ENCODE measurements around the gene C9orf50.
"Not testable (repeated sequence)": the region's sequence is repeated elsewhere in the genome, so short reads cannot be mapped to it uniquely, and the experiment has no call there.

Gene C9orf50

DNA sequence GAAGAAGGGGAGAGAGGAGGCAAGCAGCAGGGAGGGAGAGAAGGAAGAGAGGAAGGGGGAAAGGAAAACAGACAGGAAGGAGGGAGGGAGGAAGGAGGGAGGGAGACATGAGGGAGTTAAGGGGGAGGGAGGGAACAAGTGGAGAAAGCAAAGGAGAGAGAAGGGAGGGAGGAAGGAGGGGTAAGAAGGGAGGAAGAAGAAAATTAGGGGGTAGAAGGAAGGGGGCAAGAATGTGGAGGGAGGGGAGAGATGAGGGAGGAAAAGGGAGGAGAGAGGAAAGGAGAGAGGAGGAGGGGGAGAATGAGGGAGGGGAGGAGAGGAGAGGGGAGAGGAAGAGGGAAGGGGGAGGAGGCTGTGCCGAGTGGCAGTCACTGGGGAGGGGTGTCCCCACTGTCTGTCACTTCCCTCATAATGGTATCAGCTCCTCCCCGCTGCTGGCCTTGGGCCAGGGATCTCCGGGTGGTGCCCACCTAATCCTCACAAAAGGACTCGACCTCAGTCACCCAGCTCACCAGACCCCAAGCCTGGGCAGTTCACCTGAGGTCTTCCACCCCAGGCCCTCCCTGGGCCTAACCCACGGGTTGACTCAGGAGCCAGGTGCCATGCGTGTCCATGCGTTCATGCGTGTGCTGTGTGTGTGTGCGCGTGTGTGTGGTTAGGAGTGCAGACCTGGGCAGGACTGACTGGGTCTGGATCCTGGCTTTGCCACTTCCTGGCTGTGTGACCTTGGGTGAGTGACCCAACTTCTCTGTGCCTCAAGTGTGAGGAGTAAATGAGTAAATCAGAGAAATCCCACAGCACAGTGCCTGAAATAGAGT lies 18.1 kb downstream of the C9orf50 start:
- Histone ChIP-seq H3K27ac (ENCODE audit: low read depth in 2 of 2, low read length in 2 of 2) (no peak overlapping the region), H3K4me3 (ENCODE audit: low read length in 2 of 2) (no peak overlapping the region), H3K4me1 (ENCODE audit: control insufficient read depth in 2 of 2, insufficient read depth in 2 of 2, low read length in 2 of 2) (peaks cover 15 to 18% of the 10 kb centered on the region in 2 donors)

DNA sequence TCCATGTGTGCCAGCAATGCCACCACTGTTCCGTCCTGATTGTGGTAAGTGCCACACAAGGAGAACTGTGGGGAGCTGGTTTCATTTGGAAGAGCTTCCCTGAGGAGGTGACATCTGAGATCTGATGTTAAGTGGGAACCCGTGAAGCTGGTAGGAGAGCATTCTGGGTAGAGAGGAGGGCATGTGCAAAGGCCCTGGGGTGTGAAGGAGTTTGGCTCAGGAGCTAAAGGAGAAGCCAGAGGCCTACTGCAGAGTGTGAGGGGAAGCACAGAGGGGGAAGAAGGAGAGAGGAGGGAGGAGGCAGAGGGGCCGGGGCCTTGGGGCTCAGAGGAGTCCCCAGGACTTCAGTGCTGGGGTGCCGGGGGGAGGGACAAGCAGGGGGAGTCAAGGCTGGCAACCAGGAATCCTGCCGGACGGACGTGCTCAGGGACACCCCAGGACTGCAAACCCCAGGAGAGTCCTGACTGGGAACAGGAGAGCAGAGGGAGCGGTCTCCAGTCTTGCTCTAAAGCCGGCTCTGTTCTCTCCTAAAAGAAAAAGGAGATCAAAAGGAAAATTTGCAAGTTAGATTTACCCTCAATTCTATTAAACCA lies 19.7 kb downstream of the C9orf50 start:
- Histone ChIP-seq H3K27ac (ENCODE audit: low read depth in 2 of 2, low read length in 2 of 2) (no peak overlapping the region), H3K9ac (ENCODE audit: low read depth in 1 of 2, low read length in 2 of 2) (no peak overlapping the region), H3K27me3 (ENCODE audit: control insufficient read depth in 2 of 2, insufficient read depth in 2 of 2, low read length in 2 of 2) (no peaks in the 10 kb centered on the region), H3K9me3 (ENCODE audit: control insufficient read depth in 2 of 2, low read length in 2 of 2) (no peaks in the 10 kb centered on the region), H3K36me3 (ENCODE audit: control insufficient read depth in 2 of 2, insufficient read depth in 2 of 2, low read length in 2 of 2) (no peaks in the 10 kb centered on the region), H3K4me1 (ENCODE audit: control insufficient read depth in 2 of 2, insufficient read depth in 2 of 2, low read length in 2 of 2) (peaks cover 9 to 14% of the 10 kb centered on the region in 2 donors), H3K4me3 (ENCODE audit: low read length in 2 of 2) (no peak overlapping the region)

More for the DNA sequence above, 18.1 kb downstream of the C9orf50 start:
- Histone ChIP-seq H3K9ac (ENCODE audit: low read depth in 1 of 2, low read length in 2 of 2) (peak overlapping the region in 1 of 2 donors; percentile 24), H3K36me3 (ENCODE audit: control insufficient read depth in 2 of 2, insufficient read depth in 2 of 2, low read length in 2 of 2) (no peaks in the 10 kb centered on the region), H3K9me3 (ENCODE audit: control insufficient read depth in 2 of 2, low read length in 2 of 2) (no peaks in the 10 kb centered on the region), H3K27me3 (ENCODE audit: control insufficient read depth in 2 of 2, insufficient read depth in 2 of 2, low read length in 2 of 2) (no peaks in the 10 kb centered on the region)

DNA sequence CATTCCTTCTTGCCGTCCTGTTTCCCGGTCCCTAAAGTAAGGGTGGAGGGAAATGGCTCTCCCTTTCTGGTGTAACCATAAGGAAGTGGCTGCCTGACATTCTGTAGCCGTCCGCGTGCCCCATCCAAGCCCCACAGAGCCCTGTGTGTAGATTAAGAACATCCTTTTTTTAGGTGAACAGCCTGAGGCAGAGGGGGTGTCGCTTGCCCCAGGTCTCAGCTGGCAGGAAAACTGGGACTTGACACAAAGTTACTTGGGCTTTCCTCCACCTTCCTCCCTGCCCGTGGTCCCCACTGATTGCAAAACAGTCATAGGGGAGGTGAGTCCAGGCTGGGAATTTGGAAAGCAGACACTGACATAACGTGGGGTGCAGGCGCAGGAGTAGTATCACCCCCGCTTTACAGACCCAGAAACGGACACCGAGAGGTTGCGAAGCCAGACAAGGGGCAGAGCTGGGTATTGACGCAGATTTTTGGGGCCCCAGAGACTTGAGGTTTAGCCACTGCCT lies 22.8 kb downstream of the C9orf50 start:
- Histone ChIP-seq H3K27ac (ENCODE audit: low read depth in 2 of 2, low read length in 2 of 2) (peak overlapping the region; percentile 75 to 79), H3K4me1 (ENCODE audit: control insufficient read depth in 2 of 2, insufficient read depth in 2 of 2, low read length in 2 of 2) (peaks cover 9 to 14% of the 10 kb centered on the region in 2 donors), H3K36me3 (ENCODE audit: control insufficient read depth in 2 of 2, insufficient read depth in 2 of 2, low read length in 2 of 2) (no peaks in the 10 kb centered on the region), H3K27me3 (ENCODE audit: control insufficient read depth in 2 of 2, insufficient read depth in 2 of 2, low read length in 2 of 2) (no peaks in the 10 kb centered on the region), H3K4me3 (ENCODE audit: low read length in 2 of 2) (peak overlapping the region; percentile 48 to 62), H3K9ac (ENCODE audit: low read depth in 1 of 2, low read length in 2 of 2) (peak overlapping the region; percentile 56 to 59), H3K9me3 (ENCODE audit: control insufficient read depth in 2 of 2, low read length in 2 of 2) (no peaks in the 10 kb centered on the region)

DNA sequence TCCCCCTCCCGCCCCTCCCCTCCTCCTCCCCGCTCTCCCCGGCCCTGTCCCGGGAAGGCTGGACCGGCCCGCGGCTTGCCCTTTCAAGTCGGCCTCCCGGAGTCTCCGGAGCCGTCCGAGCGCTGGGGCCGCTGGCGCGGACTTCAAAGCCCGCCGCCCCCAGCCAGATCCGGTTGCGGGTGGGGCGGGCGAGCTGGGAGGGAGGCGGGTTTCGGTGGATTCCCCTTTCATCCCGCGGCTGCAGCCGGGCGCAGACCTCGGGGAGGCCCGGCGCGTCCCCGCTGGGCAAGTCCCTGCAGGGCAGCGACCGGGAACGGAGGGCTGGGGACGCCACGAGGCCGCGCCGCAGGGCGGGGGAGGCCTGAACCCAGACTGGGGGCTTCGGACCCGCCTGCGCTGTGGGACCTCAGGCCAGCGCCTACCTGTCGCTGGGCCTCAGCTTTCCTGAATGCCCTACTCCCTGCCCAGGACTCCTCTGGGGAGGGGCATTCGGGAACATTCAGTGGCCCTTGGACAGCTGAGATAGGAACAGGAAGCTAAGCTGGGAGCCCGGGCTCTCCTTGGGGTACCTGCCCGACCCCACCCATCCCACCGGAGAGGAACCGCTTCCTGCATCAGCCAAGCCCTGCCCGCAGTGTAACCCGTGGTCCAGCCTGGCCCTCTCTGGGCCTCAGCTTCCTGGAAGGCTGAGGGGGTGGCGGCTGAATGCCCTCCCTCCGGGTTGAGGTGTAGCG lies 23.4 kb downstream of the C9orf50 start:
- Histone ChIP-seq H3K9ac (ENCODE audit: low read depth in 1 of 2, low read length in 2 of 2) (peak overlapping the region; percentile 56 to 59), H3K9me3 (ENCODE audit: control insufficient read depth in 2 of 2, low read length in 2 of 2) (no peaks in the 10 kb centered on the region), H3K36me3 (ENCODE audit: control insufficient read depth in 2 of 2, insufficient read depth in 2 of 2, low read length in 2 of 2) (no peaks in the 10 kb centered on the region), H3K27ac (ENCODE audit: low read depth in 2 of 2, low read length in 2 of 2) (peak overlapping the region; percentile 75 to 79), H3K27me3 (ENCODE audit: control insufficient read depth in 2 of 2, insufficient read depth in 2 of 2, low read length in 2 of 2) (no peaks in the 10 kb centered on the region), H3K4me3 (ENCODE audit: low read length in 2 of 2) (peak overlapping the region; percentile 54 to 62), H3K4me1 (ENCODE audit: control insufficient read depth in 2 of 2, insufficient read depth in 2 of 2, low read length in 2 of 2) (peaks cover 9 to 11% of the 10 kb centered on the region in 2 donors)

DNA sequence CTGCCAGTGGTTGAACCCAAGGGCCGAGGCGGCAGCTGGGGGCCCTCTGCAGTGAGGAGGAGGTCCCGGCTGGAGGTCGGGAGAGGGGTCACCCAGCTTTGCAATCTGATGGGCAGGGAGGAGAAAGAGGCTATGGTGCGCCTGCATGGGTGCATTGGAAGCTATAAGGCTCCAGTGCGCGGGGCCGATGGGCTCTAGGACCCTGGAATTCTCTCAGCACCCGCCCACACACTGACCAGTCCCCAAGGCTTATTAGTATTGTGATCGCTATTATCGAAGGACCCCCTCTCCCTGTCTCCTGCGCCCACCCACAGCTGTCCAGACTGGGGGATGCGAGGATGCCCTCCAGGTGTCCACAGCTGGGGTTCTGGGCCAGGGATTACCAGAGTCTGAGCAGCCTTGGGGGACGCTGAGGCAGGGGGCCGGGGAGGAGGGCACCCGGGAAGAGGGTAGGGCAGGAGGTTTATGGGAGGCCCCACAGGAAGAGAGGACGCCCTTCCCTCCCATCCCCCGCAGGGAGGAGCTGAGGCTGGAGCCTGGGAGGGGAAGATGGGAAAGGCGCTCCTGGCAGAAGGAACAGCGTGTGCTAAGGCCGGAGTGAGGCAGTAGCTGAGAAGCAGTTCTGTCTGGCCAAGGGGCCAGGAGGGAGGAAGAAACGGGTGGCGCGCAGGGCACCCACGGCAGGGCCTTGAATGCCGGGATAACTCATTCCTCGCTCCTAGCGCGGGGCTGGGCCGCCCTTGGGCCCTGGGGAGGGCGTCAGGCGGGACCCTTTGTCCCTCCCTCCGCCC lies 24.2 kb downstream of the C9orf50 start:
- H3K4me3 ChIP-seq (ENCODE audit: low read length in 2 of 2), result peak overlapping the region; percentile 50 to 54
- H3K4me1 ChIP-seq (ENCODE audit: control insufficient read depth in 2 of 2, insufficient read depth in 2 of 2, low read length in 2 of 2), result peaks cover 9 to 11% of the 10 kb centered on the region in 2 donors
- H3K27ac ChIP-seq (ENCODE audit: low read depth in 2 of 2, low read length in 2 of 2), result peak overlapping the region; percentile 75 to 79
- H3K9ac ChIP-seq (ENCODE audit: low read depth in 1 of 2, low read length in 2 of 2), result peak overlapping the region; percentile 2 to 57
- no peaks in the 10 kb centered on the region for H3K27me3 ChIP-seq (ENCODE audit: control insufficient read depth in 2 of 2, insufficient read depth in 2 of 2, low read length in 2 of 2)
- no peaks in the 10 kb centered on the region for H3K36me3 ChIP-seq (ENCODE audit: control insufficient read depth in 2 of 2, insufficient read depth in 2 of 2, low read length in 2 of 2)
- H3K9me3 ChIP-seq (ENCODE audit: control insufficient read depth in 2 of 2, low read length in 2 of 2), result no peaks in the 10 kb centered on the region

DNA sequence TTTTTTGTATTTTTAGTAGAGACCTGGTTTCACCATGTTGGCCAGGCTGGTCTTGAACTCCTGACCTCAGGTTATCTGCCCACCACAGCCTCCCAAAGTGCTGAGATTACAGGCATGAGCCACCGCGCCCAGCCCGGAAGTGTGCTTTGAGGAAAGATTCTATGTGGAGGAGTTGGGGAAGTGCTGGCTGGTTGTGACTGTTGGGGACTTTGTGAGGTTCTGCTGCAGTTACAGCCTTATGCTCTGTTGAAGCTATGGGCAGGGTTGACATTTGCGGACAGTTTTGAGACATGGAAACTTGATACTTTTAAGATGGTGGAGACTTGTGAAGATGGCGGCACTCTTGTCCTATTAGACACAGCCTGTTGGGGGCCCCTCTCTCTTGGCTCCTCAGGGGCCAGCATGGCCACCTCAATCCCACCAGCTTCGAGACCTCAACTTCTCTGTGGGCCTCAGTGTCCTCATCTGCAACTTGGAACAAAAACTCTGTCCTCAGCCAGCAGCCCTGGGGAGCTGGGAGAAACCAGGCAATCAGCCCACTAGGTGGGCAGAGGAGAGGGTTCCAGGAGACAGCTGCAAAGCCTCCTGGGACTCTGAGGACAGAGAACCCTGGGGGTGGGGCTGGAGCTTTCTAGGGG lies 24.9 kb downstream of the C9orf50 start:
- H3K27ac ChIP-seq (ENCODE audit: low read depth in 2 of 2, low read length in 2 of 2), result peak overlapping the region in 1 of 2 donors; percentile 79
- H3K36me3 ChIP-seq (ENCODE audit: control insufficient read depth in 2 of 2, insufficient read depth in 2 of 2, low read length in 2 of 2), result no peaks in the 10 kb centered on the region
- no peak overlapping the region for H3K4me3 ChIP-seq (ENCODE audit: low read length in 2 of 2)
- no peak overlapping the region for H3K9ac ChIP-seq (ENCODE audit: low read depth in 1 of 2, low read length in 2 of 2)
- H3K4me1 ChIP-seq (ENCODE audit: control insufficient read depth in 2 of 2, insufficient read depth in 2 of 2, low read length in 2 of 2), result peaks cover 9 to 11% of the 10 kb centered on the region in 2 donors
- H3K9me3 ChIP-seq (ENCODE audit: control insufficient read depth in 2 of 2, low read length in 2 of 2), result no peaks in the 10 kb centered on the region
- no peaks in the 10 kb centered on the region for H3K27me3 ChIP-seq (ENCODE audit: control insufficient read depth in 2 of 2, insufficient read depth in 2 of 2, low read length in 2 of 2)

DNA sequence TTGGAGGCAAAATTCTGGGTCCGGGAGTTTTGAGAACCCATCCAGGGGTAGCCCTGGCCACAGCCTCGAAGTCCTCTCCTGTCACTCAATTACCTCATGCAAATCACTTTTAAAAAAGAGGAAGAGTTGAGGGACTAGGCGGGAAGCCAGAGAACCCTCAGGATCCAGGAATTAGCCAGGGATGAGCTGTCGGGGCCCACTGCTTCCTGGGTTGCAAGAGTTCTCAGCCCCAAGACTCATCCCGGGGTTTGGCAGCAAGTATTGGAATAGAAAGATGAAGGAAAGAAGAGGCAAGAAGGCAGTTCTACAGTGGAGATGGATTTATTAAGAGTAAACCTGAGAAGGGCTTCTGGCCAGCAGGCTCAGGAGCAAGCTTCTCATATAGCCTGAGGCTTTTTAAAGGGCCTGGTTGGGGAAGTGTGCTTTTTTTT lies 25.6 kb downstream of the C9orf50 start:
- Histone ChIP-seq H3K9ac (ENCODE audit: low read depth in 1 of 2, low read length in 2 of 2) (no peak overlapping the region), H3K27ac (ENCODE audit: low read depth in 2 of 2, low read length in 2 of 2) (no peak overlapping the region), H3K27me3 (ENCODE audit: control insufficient read depth in 2 of 2, insufficient read depth in 2 of 2, low read length in 2 of 2) (no peaks in the 10 kb centered on the region), H3K4me1 (ENCODE audit: control insufficient read depth in 2 of 2, insufficient read depth in 2 of 2, low read length in 2 of 2) (peaks cover 9 to 11% of the 10 kb centered on the region in 2 donors), H3K9me3 (ENCODE audit: control insufficient read depth in 2 of 2, low read length in 2 of 2) (no peaks in the 10 kb centered on the region), H3K4me3 (ENCODE audit: low read length in 2 of 2) (no peak overlapping the region), H3K36me3 (ENCODE audit: control insufficient read depth in 2 of 2, insufficient read depth in 2 of 2, low read length in 2 of 2) (no peaks in the 10 kb centered on the region)

DNA sequence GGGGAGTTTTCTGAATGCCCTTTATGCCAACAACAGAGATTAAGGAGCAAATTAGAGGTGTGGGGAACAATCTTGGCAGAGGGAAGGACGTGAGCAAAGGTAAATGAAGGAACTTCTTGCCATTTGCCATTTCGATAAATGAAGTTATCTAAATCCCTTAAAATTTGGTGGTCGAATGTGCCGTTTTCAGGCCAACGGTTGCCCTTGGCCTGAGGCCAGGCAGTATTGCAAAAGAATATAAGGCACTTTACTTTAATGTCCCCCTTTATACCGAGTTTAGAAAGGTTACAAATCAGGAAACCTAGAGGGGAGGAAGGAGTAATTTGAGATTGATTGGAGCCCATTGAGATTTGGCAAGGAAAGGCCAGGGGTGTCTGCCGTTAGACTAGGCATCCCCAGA lies 26.3 kb downstream of the C9orf50 start:
- no peaks in the 10 kb centered on the region for H3K27me3 ChIP-seq (ENCODE audit: control insufficient read depth in 2 of 2, insufficient read depth in 2 of 2, low read length in 2 of 2)

DNA sequence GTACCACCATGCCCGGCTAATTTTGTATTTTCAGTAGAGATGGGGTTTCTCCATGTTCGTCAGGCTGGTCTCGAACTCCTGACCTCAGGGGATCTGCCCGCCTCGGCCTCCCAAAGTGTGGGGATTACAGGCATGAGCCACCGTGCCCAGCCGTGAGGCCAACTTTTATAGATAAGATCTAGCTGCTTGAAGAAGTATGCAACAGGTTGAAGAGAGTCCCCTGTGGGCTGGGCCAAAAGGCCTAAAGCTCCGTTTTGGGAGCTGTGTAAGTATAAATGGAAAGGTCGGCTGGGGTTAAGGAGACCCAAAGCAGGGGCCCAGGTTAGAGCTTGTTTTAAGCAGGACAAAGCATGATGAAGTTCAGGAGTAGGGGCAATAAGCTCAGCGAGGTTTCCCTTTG lies 28.1 kb downstream of the C9orf50 start:
- H3K4me3 ChIP-seq (ENCODE audit: low read length in 2 of 2); H3K4me1 ChIP-seq (ENCODE audit: control insufficient read depth in 2 of 2, insufficient read depth in 2 of 2, low read length in 2 of 2); H3K9me3 ChIP-seq (ENCODE audit: control insufficient read depth in 2 of 2, low read length in 2 of 2); H3K9ac ChIP-seq (ENCODE audit: low read depth in 1 of 2, low read length in 2 of 2); H3K27me3 ChIP-seq (ENCODE audit: control insufficient read depth in 2 of 2, insufficient read depth in 2 of 2, low read length in 2 of 2); H3K27ac ChIP-seq (ENCODE audit: low read depth in 2 of 2, low read length in 2 of 2); H3K36me3 ChIP-seq (ENCODE audit: control insufficient read depth in 2 of 2, insufficient read depth in 2 of 2, low read length in 2 of 2): not testable (repeated sequence)

More for the DNA sequence above, 26.3 kb downstream of the C9orf50 start:
- Histone ChIP-seq H3K36me3 (ENCODE audit: control insufficient read depth in 2 of 2, insufficient read depth in 2 of 2, low read length in 2 of 2) (no peaks in the 10 kb centered on the region), H3K4me1 (ENCODE audit: control insufficient read depth in 2 of 2, insufficient read depth in 2 of 2, low read length in 2 of 2) (peaks cover 9 to 11% of the 10 kb centered on the region in 2 donors), H3K27ac (ENCODE audit: low read depth in 2 of 2, low read length in 2 of 2) (no peak overlapping the region), H3K9ac (ENCODE audit: low read depth in 1 of 2, low read length in 2 of 2) (no peak overlapping the region), H3K4me3 (ENCODE audit: low read length in 2 of 2) (no peak overlapping the region), H3K9me3 (ENCODE audit: control insufficient read depth in 2 of 2, low read length in 2 of 2) (no peaks in the 10 kb centered on the region)
